Measurements from ENCODE around the gene NUDT8.
A peak's percentile ranks its signal among the peaks of the same experiment; 100 is the strongest.
"Not testable (repeated sequence)": the region's sequence is repeated elsewhere in the genome, so short reads cannot be mapped to it uniquely, and the experiment has no call there.

The NUDT8 gene

GRCh38 chr11:67592880-67593564 is 36.7 kb downstream of the NUDT8 start:
- Histone ChIP-seq H3K9ac (ENCODE audit: low read depth, low read length) (no peak overlapping the region), H3K9me3 (ENCODE audit: insufficient read depth, low read depth, low read length) (peaks cover 10% of the 10 kb centered on the region), H3K27me3 (ENCODE audit: insufficient read depth, low read length) (no peaks in the 10 kb centered on the region), H3K4me1 (ENCODE audit: insufficient read depth, low read length) (no peaks in the 10 kb centered on the region), H3K27ac (ENCODE audit: low read depth, low read length) (no peak overlapping the region), H3K4me3 (ENCODE audit: low read length) (no peak overlapping the region), H3K36me3 (ENCODE audit: insufficient read depth, low read length) (peaks cover 8% of the 10 kb centered on the region)
- WGBS = 74% methylated on average over 12 of the region's 12 CpGs

GRCh38 chr11:67588899-67589415 is 40.8 kb downstream of the NUDT8 start:
- peaks cover 45% of the 10 kb centered on the region for H3K36me3 ChIP-seq (ENCODE audit: insufficient read depth, low read length)
- not testable (repeated sequence) for H3K27ac ChIP-seq (ENCODE audit: low read depth, low read length); H3K4me3 ChIP-seq (ENCODE audit: low read length); H3K9me3 ChIP-seq (ENCODE audit: insufficient read depth, low read depth, low read length); H3K9ac ChIP-seq (ENCODE audit: low read depth, low read length); H3K27me3 ChIP-seq (ENCODE audit: insufficient read depth, low read length); H3K4me1 ChIP-seq (ENCODE audit: insufficient read depth, low read length)
- 90% methylated on average over 10 of the region's 11 CpGs for WGBS

GRCh38 chr11:67588136-67588503 is 41.6 kb downstream of the NUDT8 start:
- Histone ChIP-seq H3K27me3 (ENCODE audit: insufficient read depth, low read length) (no peaks in the 10 kb centered on the region), H3K27ac (ENCODE audit: low read depth, low read length) (no peak overlapping the region), H3K4me3 (ENCODE audit: low read length) (no peak overlapping the region), H3K36me3 (ENCODE audit: insufficient read depth, low read length) (peaks cover 45% of the 10 kb centered on the region), H3K4me1 (ENCODE audit: insufficient read depth, low read length) (peaks cover 7% of the 10 kb centered on the region; the same call in 1 of the 2 replicates), H3K9me3 (ENCODE audit: insufficient read depth, low read depth, low read length) (peaks cover 2% of the 10 kb centered on the region; the same call in 1 of the 2 replicates), H3K9ac (ENCODE audit: low read depth, low read length) (no peak overlapping the region)
- 88% methylated on average over 1 of the region's 1 CpG for WGBS

GRCh38 chr11:67586568-67587250 is 43.0 kb downstream of the NUDT8 start:
- peak overlapping the region; percentile 24; the same call in 1 of the 2 replicates for H3K27ac ChIP-seq (ENCODE audit: low read depth, low read length)

GRCh38 chr11:67585911-67586310 is 43.8 kb downstream of the NUDT8 start:
- H3K9me3 ChIP-seq (ENCODE audit: insufficient read depth, low read depth, low read length) = peaks cover 2% of the 10 kb centered on the region; the same call in 1 of the 2 replicates
- peaks cover 5% of the 10 kb centered on the region; the same call in 1 of the 2 replicates for H3K27me3 ChIP-seq (ENCODE audit: insufficient read depth, low read length)
- H3K9ac ChIP-seq (ENCODE audit: low read depth, low read length) = no peak overlapping the region
- H3K4me1 ChIP-seq (ENCODE audit: insufficient read depth, low read length) = peaks cover 26% of the 10 kb centered on the region
- H3K4me3 ChIP-seq (ENCODE audit: low read length) = no peak overlapping the region
- 78% methylated on average over 4 of the region's 4 CpGs for WGBS
- H3K36me3 ChIP-seq (ENCODE audit: insufficient read depth, low read length) = peaks cover 45% of the 10 kb centered on the region
- peak overlapping the region; percentile 24; the same call in 1 of the 2 replicates for H3K27ac ChIP-seq (ENCODE audit: low read depth, low read length)

More at GRCh38 chr11:67586568-67587250, 43.0 kb downstream of the NUDT8 start:
- 93% methylated on average over 5 of the region's 5 CpGs for WGBS
- H3K9me3 ChIP-seq (ENCODE audit: insufficient read depth, low read depth, low read length) = peaks cover 2% of the 10 kb centered on the region; the same call in 1 of the 2 replicates
- peaks cover 45% of the 10 kb centered on the region for H3K36me3 ChIP-seq (ENCODE audit: insufficient read depth, low read length)
- peaks cover 4% of the 10 kb centered on the region; the same call in 1 of the 2 replicates for H3K27me3 ChIP-seq (ENCODE audit: insufficient read depth, low read length)
- no peak overlapping the region for H3K4me3 ChIP-seq (ENCODE audit: low read length)
- H3K9ac ChIP-seq (ENCODE audit: low read depth, low read length) = no peak overlapping the region
- H3K4me1 ChIP-seq (ENCODE audit: insufficient read depth, low read length) = peaks cover 19% of the 10 kb centered on the region

- WGBS = 84% methylated on average over 21 of the region's 21 CpGs
- Histone ChIP-seq H3K4me1 (ENCODE audit: insufficient read depth, low read length) (peaks cover 28% of the 10 kb centered on the region), H3K36me3 (ENCODE audit: insufficient read depth, low read length) (peaks cover 45% of the 10 kb centered on the region), H3K27me3 (ENCODE audit: insufficient read depth, low read length) (peaks cover 5% of the 10 kb centered on the region; the same call in 1 of the 2 replicates), H3K9me3 (ENCODE audit: insufficient read depth, low read depth, low read length) (peaks cover 2% of the 10 kb centered on the region; the same call in 1 of the 2 replicates), H3K9ac (ENCODE audit: low read depth, low read length) (peak overlapping the region; percentile 96), H3K4me3 (ENCODE audit: low read length) (peak overlapping the region; percentile 95), H3K27ac (ENCODE audit: low read depth, low read length) (peak overlapping the region; percentile 85; the same call in 1 of the 2 replicates)
These were observed 44.6 kb downstream of the NUDT8 start for GRCh38 chr11:67584881-67585873.

- 10% methylated on average over 33 of the region's 33 CpGs for WGBS
- peaks cover 5% of the 10 kb centered on the region; the same call in 1 of the 2 replicates for H3K27me3 ChIP-seq (ENCODE audit: insufficient read depth, low read length)
- H3K27ac ChIP-seq (ENCODE audit: low read depth, low read length) = peak overlapping the region; percentile 85
- H3K4me1 ChIP-seq (ENCODE audit: insufficient read depth, low read length) = peaks cover 28% of the 10 kb centered on the region
- H3K9ac ChIP-seq (ENCODE audit: low read depth, low read length) = peak overlapping the region; percentile 96
- peak overlapping the region; percentile 95 for H3K4me3 ChIP-seq (ENCODE audit: low read length)
- peaks cover 2% of the 10 kb centered on the region; the same call in 1 of the 2 replicates for H3K9me3 ChIP-seq (ENCODE audit: insufficient read depth, low read depth, low read length)
- peaks cover 45% of the 10 kb centered on the region for H3K36me3 ChIP-seq (ENCODE audit: insufficient read depth, low read length)
These were observed 45.4 kb downstream of the NUDT8 start for GRCh38 chr11:67584205-67584880.

- Histone ChIP-seq H3K9ac (ENCODE audit: low read depth, low read length) (peak within 1 kb of the TSS; percentile 96), H3K27ac (ENCODE audit: low read depth, low read length) (peak within 1 kb of the TSS; percentile 85), H3K9me3 (ENCODE audit: insufficient read depth, low read depth, low read length) (peaks cover 2% of the 10 kb centered on the region; the same call in 1 of the 2 replicates), H3K27me3 (ENCODE audit: insufficient read depth, low read length) (peaks cover 5% of the 10 kb centered on the region; the same call in 1 of the 2 replicates), H3K4me3 (ENCODE audit: low read length) (peak within 1 kb of the TSS; percentile 95), H3K36me3 (ENCODE audit: insufficient read depth, low read length) (peaks cover 40% of the 10 kb centered on the region), H3K4me1 (ENCODE audit: insufficient read depth, low read length) (peaks cover 28% of the 10 kb centered on the region)
- 2% methylated on average over 77 of the region's 81 CpGs for WGBS
These were observed 46.2 kb downstream of the NUDT8 start, which contains the start of gene GSTP1 for GRCh38 chr11:67583247-67584204. Gene GSTP1, plus strand, starts transcription at chr11:67583812. Its CDS starts 32 bp downstream, at chr11:67583844.

GRCh38 chr11:67582011-67582410 is 47.7 kb downstream of the NUDT8 start:
- Histone ChIP-seq H3K4me3 (ENCODE audit: low read length) (no peak overlapping the region), H3K27me3 (ENCODE audit: insufficient read depth, low read length) (peaks cover 5% of the 10 kb centered on the region; the same call in 1 of the 2 replicates), H3K9ac (ENCODE audit: low read depth, low read length) (no peak overlapping the region), H3K4me1 (ENCODE audit: insufficient read depth, low read length) (peaks cover 28% of the 10 kb centered on the region), H3K9me3 (ENCODE audit: insufficient read depth, low read depth, low read length) (peaks cover 2% of the 10 kb centered on the region; the same call in 1 of the 2 replicates), H3K36me3 (ENCODE audit: insufficient read depth, low read length) (peaks cover 27% of the 10 kb centered on the region), H3K27ac (ENCODE audit: low read depth, low read length) (no peak overlapping the region)
- 100% methylated on average over 2 of the region's 4 CpGs for WGBS

All from HUES64 (cell line).